DND-41 (cell line): ENCODE measurements around the gene LIAS.

Experiments
- EZH2 ChIP-seq: IDR thresholded peaks from 3 replicates; pipeline ENCODE4 v1.6.1; 2012; ENCODE audit warnings: borderline replicate concordance, low read depth, mild to moderate bottlenecking, moderate library complexity, low read length, inconsistent platforms; ENCODE audit not compliant: severe bottlenecking
- TF ChIP-seq, protein P1 (sequence below): IDR thresholded peaks from 2 replicates; pipeline ENCODE4 v1.5.1; 2012; ENCODE audit warnings: borderline replicate concordance, low read length, moderate library complexity, mild to moderate bottlenecking; ENCODE audit not compliant: poor library complexity, severe bottlenecking; ENCODE audit errors: extremely low read depth

DNA sequence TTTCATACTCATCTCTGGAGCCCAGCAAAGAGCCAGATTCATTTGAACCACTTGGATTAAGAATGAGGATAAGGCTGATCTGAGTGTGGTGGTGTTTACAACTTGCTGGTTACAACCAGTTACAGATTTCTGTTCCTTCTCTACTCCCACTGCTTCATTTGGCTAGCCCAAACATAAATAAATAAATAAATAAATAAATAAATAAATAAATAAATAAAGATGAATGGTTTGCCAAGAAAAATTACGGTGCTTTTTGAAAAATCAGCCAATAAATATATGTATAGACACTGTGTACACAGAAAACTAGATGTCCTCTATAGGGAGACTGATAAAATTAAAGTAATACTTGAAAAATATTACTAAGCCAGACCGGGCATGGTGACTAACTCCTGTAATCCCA, 17.3 kb upstream of the LIAS start:
- TF ChIP-seq EZH2 = no peak
- TF ChIP-seq, protein P1, sequence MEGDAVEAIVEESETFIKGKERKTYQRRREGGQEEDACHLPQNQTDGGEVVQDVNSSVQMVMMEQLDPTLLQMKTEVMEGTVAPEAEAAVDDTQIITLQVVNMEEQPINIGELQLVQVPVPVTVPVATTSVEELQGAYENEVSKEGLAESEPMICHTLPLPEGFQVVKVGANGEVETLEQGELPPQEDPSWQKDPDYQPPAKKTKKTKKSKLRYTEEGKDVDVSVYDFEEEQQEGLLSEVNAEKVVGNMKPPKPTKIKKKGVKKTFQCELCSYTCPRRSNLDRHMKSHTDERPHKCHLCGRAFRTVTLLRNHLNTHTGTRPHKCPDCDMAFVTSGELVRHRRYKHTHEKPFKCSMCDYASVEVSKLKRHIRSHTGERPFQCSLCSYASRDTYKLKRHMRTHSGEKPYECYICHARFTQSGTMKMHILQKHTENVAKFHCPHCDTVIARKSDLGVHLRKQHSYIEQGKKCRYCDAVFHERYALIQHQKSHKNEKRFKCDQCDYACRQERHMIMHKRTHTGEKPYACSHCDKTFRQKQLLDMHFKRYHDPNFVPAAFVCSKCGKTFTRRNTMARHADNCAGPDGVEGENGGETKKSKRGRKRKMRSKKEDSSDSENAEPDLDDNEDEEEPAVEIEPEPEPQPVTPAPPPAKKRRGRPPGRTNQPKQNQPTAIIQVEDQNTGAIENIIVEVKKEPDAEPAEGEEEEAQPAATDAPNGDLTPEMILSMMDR = no peak
